Measurements from ENCODE around the gene CTXN1.

- TF ChIP-seq CTCF (IDR thresholded peaks at IDR 0.05) (peak; percentile 87), ZFX (IDR thresholded peaks at IDR 0.05; ENCODE audit: borderline replicate concordance) (no peak)
Measured at GRCh38 chr19:7970716-7971448, 44.9 kb upstream of the CTXN1 start.
